ENCODE measurements around the gene PIGO.

The PIGO gene

GRCh38 chr9:35071814-35072460 lies 24.5 kb downstream of the PIGO start:
- DNase-seq (ENCODE audit: low read depth, low spot score): peak; percentile 36

DNA sequence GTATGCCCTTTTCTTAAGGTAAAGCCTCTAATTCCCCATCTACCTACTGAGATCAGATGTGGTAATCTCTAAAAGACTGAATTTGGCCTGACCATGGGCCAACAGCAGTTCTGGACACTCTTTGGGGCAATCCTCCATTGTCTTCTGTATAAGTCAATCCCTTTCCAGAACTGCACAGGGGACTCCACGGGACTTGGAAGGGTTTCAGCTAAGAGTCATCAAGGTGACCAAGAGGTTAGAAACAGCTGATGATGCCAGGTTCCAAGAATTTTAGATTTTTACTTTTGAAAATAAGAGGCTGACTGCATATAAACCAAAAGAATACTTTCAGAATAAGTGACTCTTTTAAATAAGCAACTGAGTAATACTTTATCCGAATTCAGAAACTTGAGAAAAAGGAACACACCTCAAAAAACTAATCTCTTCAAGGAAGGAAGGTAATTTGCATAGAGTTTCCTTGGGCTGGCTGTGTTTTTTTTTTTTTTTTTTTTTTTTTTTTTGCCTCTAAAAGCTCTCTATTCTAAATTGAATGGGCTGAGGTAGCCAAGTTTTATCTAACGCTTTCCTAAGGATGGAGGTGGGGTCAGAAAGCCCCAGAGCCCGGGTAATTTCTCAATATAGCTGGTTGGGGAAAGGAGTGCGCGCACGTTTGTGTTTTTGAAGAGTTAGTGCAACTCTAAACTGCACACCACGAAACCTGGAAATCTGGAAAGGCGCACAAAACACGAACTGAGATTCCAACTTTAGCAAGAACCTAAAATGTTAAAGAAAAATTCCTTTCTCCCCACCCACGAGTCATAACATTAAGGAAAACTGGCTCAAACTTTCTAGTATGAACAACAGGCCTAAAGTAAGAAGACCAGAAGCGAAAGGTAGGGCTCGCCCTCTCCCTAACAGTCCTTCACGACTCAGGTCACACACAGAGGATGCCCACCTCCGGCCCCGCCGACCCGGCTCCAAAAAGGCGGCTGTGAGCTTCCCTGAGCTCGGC lies 25.3 kb downstream of the PIGO start:
- no peak for DNase-seq (ENCODE audit: low read depth, low spot score)

DNA sequence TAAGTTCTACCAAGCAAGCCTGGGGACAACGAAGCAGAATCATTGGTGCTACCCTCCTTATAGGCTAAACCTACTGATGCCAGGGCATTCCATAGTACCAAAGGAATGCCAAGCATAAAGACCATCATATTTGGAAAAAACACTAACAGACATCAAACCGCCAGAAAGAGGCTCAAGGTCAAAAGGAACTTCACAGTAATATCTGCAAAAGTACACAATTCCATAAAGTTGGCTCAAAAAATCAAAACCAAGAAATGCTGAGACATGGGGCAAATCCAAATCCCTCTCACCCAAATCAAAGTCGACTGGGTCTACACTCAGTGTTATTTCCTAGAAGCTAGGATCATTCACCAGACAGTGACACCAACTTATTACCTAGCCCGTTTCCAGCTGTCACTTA lies 27.4 kb downstream of the PIGO start:
- DNase-seq (ENCODE audit: low read depth, low spot score): no peak

- DNase-seq (ENCODE audit: low read depth, low spot score): no peak
These were observed 29.3 kb downstream of the PIGO start for GRCh38 chr9:35067056-35067455.

GRCh38 chr9:35060548-35061207 lies 35.7 kb downstream of the PIGO start:
- DNase-seq (ENCODE audit: low read depth, low spot score): no peak

DNA sequence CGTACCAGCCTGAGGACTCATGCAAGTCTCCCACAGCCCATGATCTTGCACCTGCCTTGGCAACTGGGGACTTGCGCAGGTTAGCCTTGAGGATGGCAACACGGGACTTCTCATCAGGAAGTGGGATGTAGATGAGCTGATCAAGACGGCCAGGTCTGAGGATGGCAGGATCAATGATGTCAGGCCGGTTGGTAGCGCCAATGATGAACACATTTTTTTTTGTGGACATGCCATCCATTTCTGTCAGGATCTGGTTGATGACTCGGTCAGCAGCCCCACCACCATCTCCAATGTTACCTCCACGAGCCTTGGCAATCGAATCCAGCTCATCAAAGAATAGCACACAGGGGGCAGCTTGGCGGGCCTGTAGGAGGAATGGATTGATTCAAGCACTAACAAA lies 37.0 kb downstream of the PIGO start:
- DNase-seq (ENCODE audit: low read depth, low spot score): no peak

- no peak for DNase-seq (ENCODE audit: low read depth, low spot score)
These were observed 39.1 kb downstream of the PIGO start for GRCh38 chr9:35057271-35057620.

GRCh38 chr9:35056571-35057270 lies 39.7 kb downstream of the PIGO start:
- no peak for DNase-seq (ENCODE audit: low read depth, low spot score)

- no peak for DNase-seq (ENCODE audit: low read depth, low spot score)
These were observed 41.3 kb downstream of the PIGO start for GRCh38 chr9:35054871-35055644.

DNA sequence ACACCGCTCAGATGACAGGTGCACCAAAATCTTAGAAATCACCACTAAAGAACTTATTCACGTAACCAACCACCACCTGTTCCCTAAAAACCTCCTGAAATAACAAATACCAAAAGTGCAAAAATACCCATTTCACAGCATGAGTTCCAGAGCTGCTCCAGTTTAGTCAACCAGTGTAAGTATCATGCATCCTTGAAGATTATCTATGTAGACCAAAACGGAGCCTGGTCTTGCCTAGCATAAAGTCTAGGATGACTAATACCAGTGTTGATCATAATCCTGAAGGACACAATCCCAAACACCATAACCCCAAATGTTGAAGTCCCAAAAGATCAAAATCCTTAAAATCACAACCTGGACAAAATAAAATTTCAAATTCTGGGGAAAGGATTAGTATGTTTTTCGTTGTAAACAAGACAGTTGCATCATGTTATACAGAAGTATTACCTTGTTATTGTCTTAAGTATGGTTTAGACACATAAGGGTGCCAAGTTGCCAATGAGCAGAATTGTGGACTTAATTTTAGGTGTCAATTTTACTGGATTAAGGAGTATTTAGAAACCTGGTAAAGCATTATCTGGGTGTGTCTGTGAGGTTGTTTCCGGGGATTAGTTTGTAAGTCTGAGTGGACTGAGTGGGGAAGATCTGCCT lies 42.1 kb downstream of the PIGO start:
- DNase-seq (ENCODE audit: low read depth, low spot score): no peak

DNA sequence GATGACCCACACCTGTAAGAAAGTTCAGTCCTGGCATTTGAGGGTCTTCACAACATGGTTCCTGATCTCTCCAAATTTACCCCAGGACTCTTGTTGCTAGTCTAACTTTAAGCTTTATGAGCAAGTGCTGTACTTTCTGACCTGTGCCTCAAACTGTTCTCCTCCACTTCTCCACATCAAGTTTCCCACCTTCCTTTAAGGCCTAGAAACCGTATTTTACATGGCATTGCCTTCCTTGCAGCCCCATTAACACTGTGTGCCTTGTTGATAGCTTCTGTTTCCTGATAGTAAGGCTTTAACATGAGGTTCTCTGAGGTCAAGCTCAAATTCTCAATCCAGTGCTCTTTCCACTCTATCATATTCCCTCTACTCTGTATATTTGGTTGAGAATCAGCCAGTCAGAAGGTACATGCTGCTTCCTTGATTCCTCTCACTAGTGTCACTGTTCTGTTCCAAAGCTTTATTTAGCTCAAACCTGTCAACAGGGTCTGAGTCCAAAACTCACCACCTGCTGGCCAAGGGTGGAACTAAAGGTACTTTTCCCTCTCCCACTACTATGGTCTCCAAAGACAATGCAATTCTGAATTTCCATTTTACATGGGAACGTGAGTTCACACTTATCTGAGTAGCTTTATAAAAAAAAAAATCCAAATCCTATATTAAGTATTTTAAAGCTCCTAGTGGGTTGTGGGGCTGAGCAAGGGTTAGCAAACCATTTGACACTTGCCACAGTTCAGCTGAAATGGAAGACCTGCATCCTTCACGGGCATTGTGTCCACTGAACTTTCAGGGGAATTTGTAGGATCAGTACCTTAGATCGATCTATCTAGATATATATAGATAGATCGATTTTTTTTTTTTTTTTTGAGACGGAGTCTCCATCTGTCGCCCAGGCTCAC lies 45.1 kb downstream of the PIGO start:
- DNase-seq (ENCODE audit: low read depth, low spot score): no peak

DNA sequence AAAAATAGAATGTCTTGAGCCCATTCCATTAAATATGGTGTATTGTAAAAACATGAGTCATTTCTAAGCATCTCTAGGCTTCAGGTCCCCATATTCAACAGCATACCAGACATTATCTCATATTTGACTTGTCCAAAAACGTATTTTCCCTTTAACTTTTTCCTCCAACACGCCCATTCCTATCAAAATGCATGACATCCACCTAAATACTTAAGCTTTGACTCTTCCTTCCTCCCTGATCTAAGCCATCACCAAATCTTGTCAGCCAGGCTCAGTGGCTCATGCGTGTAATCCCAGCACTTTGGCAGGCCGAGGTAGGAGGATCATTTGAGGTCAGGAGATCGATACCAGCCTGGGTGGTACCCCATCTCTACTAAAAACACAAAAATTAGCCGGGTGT lies 47.9 kb downstream of the PIGO start:
- DNase-seq (ENCODE audit: low read depth, low spot score): no peak

- DNase-seq (ENCODE audit: low read depth, low spot score): no peak
These were observed 52.3 kb downstream of the PIGO start for GRCh38 chr9:35044071-35044470.

DNA sequence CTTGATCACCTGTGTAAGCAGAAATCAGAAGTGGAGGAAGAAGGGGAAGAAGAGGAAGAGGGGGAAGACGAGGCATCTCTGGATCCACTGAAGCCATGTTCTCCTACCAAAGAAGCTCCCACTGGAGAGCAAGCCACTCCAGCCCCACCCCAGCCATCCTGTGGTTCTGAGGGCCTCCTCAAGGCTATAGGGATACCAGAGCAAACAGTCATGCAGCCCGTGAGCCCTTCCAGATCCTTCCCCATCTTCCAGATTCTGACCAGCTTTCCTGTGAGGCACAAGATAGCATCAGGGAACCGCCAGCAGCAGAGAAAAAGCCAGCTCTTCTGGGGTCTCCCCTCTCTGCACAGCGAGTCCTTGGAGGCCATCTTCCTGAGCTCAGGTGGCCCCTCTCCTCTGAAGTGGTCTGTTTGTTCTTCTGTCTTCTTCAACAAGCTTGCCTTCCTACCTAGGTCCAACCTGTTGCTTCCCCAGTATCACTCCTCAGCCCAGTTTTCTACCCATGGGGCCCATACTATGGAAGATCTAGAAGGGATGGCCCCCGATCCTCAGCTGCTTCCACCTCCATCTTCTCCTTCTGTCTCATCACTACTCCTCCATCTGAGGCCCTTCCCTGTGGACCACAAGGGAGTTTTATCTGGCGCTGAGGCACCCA lies 53.4 kb downstream of the PIGO start:
- DNase-seq (ENCODE audit: low read depth, low spot score): no peak

DNA sequence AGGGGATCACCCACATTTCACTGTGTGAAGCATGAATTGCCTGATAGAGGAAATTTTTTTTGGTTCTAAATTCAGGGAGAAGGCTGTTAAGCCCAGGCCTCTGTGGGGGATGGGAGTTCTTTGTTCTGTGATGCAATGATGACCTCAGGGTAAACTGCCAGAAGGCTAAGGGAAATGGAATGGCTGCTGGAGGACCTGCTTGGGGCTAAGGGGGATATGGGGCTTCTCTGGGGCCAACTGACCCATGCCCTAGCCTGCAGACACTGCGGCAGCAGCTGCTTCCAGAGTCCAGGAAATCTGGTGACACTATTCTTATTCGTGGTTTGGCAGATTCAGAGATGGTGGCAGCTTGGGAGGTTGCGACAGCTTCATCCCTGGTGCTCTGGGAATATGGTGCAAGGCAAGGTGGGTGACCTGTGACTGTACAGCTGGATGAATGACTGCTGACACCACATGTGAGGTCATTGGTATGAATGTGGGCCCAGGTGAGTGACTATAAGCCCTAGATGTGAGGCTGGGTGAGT lies 54.2 kb downstream of the PIGO start:
- no peak for DNase-seq (ENCODE audit: low read depth, low spot score)
